ENCODE results near the gene LRTM2. TPM values are rescaled to one million over a fixed set of nuclear protein-coding genes. Genes with fewer than 3 reads are reported as not detected.

Gene LRTM2
- total RNA-seq, 2 experiments from 2014 or later: 0.11 TPM; not detected in 1

DNA sequence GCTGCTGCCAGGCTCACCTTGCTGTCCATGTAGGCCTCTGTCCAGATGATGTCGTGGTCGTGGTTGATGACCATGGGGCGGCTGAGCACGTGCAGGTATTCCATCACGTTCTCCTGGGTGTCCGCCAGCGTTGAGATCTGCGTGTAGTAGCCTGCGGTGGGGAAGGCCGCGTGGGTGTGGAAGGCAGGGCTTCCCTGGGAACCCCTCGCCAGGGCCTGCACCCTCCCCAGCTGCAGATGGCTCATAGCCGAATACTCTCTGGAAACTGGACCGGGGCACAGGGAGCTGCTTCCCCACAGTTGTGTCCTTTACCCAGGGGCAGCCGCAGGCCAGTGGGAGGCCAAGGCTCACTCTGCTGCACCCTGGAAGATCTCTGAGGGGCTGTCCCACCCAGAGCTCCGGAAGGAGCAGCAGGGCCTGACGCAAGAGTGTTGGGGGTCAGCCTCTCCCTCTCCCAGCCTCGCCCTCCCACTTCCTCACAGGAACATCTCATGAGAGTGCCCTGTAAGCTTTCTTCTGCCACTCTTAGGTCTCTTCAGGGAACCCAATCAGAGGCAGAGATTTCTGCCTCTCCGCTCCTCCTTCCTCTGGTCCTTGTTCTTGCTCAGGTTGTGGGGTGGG lies 62.6 kb downstream of the LRTM2 start:
- no peaks in the 10 kb centered on the region for H3K36me3 ChIP-seq (ENCODE audit: insufficient read depth, low read length)
- no peak for DNase-seq
- H3K27ac ChIP-seq (ENCODE audit: low read depth in 1 of 2, low read length in 2 of 2): no peak overlapping the region
- Mint-ChIP-seq H3K9me3 (no peaks in the 10 kb centered on the region), H3K27me3 (peaks cover 11% of the 10 kb centered on the region), H3K4me3 (no peak overlapping the region), H3K4me1 (ENCODE audit: low read depth) (no peaks in the 10 kb centered on the region), H3K36me3 (ENCODE audit: low read depth) (no peaks in the 10 kb centered on the region), H3K27ac (no peak overlapping the region)
- POLR2A ChIA-PET: no interaction called here
- TF ChIP-seq, protein P1, sequence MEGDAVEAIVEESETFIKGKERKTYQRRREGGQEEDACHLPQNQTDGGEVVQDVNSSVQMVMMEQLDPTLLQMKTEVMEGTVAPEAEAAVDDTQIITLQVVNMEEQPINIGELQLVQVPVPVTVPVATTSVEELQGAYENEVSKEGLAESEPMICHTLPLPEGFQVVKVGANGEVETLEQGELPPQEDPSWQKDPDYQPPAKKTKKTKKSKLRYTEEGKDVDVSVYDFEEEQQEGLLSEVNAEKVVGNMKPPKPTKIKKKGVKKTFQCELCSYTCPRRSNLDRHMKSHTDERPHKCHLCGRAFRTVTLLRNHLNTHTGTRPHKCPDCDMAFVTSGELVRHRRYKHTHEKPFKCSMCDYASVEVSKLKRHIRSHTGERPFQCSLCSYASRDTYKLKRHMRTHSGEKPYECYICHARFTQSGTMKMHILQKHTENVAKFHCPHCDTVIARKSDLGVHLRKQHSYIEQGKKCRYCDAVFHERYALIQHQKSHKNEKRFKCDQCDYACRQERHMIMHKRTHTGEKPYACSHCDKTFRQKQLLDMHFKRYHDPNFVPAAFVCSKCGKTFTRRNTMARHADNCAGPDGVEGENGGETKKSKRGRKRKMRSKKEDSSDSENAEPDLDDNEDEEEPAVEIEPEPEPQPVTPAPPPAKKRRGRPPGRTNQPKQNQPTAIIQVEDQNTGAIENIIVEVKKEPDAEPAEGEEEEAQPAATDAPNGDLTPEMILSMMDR (IDR thresholded peaks at IDR 0.05): no peak
- H3K4me3 ChIP-seq (ENCODE audit: low read length): no peak overlapping the region
- no peaks in the 10 kb centered on the region for H3K9me3 ChIP-seq (ENCODE audit: control insufficient read depth in 1 of 2, insufficient read depth in 1 of 2, low read length in 2 of 2)
- CTCF ChIA-PET: no interaction called here
- no peak for ATAC-seq (ENCODE audit: poor library complexity)
- intact Hi-C loops (cut with DNase I, micrococcal nuclease): no loop called here
- H3K4me1 ChIP-seq (ENCODE audit: insufficient read depth, low read length): no peaks in the 10 kb centered on the region
- H3K27me3 ChIP-seq (ENCODE audit: control insufficient read depth in 1 of 2, insufficient read depth in 2 of 2, low read length in 2 of 2): peaks cover 0 to 3% of the 10 kb centered on the region in 2 experiments

DNA sequence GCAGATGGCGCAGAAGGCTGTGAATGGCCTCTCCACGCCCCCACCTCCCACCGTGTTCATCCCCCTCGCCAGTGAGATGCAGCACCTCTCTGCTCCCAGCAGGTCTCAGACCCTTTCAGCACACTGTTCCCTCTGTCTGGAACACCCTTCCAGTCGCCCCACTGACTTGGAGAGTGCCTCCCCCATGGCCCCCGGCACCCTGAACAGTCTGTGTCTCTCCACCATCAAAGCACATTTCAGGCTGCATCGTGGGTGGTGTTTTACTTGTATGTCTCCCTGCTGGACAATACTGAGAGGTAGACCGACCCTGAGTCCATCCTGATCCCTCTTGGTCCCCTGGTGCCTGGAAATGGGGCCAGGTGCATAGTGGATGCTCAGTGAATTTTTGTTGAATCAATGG lies 63.1 kb downstream of the LRTM2 start:
- DNase-seq: no peak
- H3K27me3 ChIP-seq (ENCODE audit: control insufficient read depth in 1 of 2, insufficient read depth in 2 of 2, low read length in 2 of 2): peaks cover 0 to 4% of the 10 kb centered on the region in 2 experiments
- Mint-ChIP-seq H3K27me3 (peaks cover 16% of the 10 kb centered on the region), H3K4me3 (no peak overlapping the region), H3K36me3 (ENCODE audit: low read depth) (no peaks in the 10 kb centered on the region), H3K4me1 (ENCODE audit: low read depth) (no peaks in the 10 kb centered on the region), H3K27ac (no peak overlapping the region), H3K9me3 (no peaks in the 10 kb centered on the region)
- ChIA-PET POLR2A (no interaction called here), CTCF (no interaction called here)
- H3K4me1 ChIP-seq (ENCODE audit: insufficient read depth, low read length): no peaks in the 10 kb centered on the region
- H3K27ac ChIP-seq (ENCODE audit: low read depth in 1 of 2, low read length in 2 of 2): no peak overlapping the region
- no peak for ATAC-seq (ENCODE audit: poor library complexity)
- H3K9me3 ChIP-seq (ENCODE audit: control insufficient read depth in 1 of 2, insufficient read depth in 1 of 2, low read length in 2 of 2): no peaks in the 10 kb centered on the region
- TF ChIP-seq, protein P1 (IDR thresholded peaks at IDR 0.05): no peak
- H3K36me3 ChIP-seq (ENCODE audit: insufficient read depth, low read length): no peaks in the 10 kb centered on the region
- intact Hi-C loops (cut with DNase I, micrococcal nuclease): no loop called here
- no peak overlapping the region for H3K4me3 ChIP-seq (ENCODE audit: low read length)

GRCh38 chr12:1884651-1885050 lies 64.3 kb downstream of the LRTM2 start:
- Mint-ChIP-seq H3K4me3 (no peak overlapping the region), H3K9me3 (no peaks in the 10 kb centered on the region), H3K36me3 (ENCODE audit: low read depth) (no peaks in the 10 kb centered on the region), H3K4me1 (ENCODE audit: low read depth) (no peaks in the 10 kb centered on the region), H3K27ac (no peak overlapping the region), H3K27me3 (peaks cover 23% of the 10 kb centered on the region)
- TF ChIP-seq, protein P1 (IDR thresholded peaks at IDR 0.05): no peak
- no peak overlapping the region for H3K4me3 ChIP-seq (ENCODE audit: low read length)
- H3K4me1 ChIP-seq (ENCODE audit: insufficient read depth, low read length): no peaks in the 10 kb centered on the region
- peaks cover 0 to 4% of the 10 kb centered on the region in 2 experiments for H3K27me3 ChIP-seq (ENCODE audit: control insufficient read depth in 1 of 2, insufficient read depth in 2 of 2, low read length in 2 of 2)
- POLR2A ChIA-PET: no interaction called here
- H3K36me3 ChIP-seq (ENCODE audit: insufficient read depth, low read length): no peaks in the 10 kb centered on the region
- ATAC-seq (ENCODE audit: poor library complexity) (no peak), DNase-seq (no peak)
- CTCF ChIA-PET: no interaction called here
- no peak overlapping the region for H3K27ac ChIP-seq (ENCODE audit: low read depth in 1 of 2, low read length in 2 of 2)
- intact Hi-C loops (cut with DNase I, micrococcal nuclease): no loop called here
- H3K9me3 ChIP-seq (ENCODE audit: control insufficient read depth in 1 of 2, insufficient read depth in 1 of 2, low read length in 2 of 2): no peaks in the 10 kb centered on the region
